Uterus (tissue), 4 donors: ENCODE data around the gene ZNF577. TPM values are rescaled to one million over a fixed set of nuclear protein-coding genes. Genes with fewer than 3 reads are reported as not detected.
A peak's percentile ranks its signal among the peaks of the same experiment; 100 is the strongest.

ENCODE experiments used
- DNase-seq, 2 donors: peaks; one replicate each; pipeline ENCODE4 v3.0.0-alpha.2; 2019 to 2020
- H3K27ac ChIP-seq, 2 donors: fragments of 200-600 bp; sonication (generic); 1 replicate in 1 of 2; 2 replicates in 1 of 2; pipeline ENCODE4 v1.5.1; 2016 to 2018
- H3K27me3 ChIP-seq, 2 donors: fragments of 200-600 bp; sonication (generic); one replicate each; pipeline ENCODE4 v1.5.1; 2018 to 2019; ENCODE audit warnings: control low read depth in 1 of 2
- H3K36me3 ChIP-seq, 2 donors: fragments of 200-600 bp; sonication (generic); one replicate each; pipeline ENCODE4 v1.5.1; 2019; ENCODE audit warnings: control low read depth in 1 of 2
- H3K4me1 ChIP-seq, 2 donors: fragments of 200-600 bp; sonication (generic); one replicate each; pipeline ENCODE4 v1.5.1; 2018 to 2019; ENCODE audit warnings: control low read depth in 1 of 2
- H3K4me3 ChIP-seq, 2 donors: fragments of 200-600 bp; sonication (generic); 1 replicate in 1 of 2; 2 replicates in 1 of 2; pipeline ENCODE4 v1.5.1; 2018 to 2019; ENCODE audit warnings: mild to moderate bottlenecking in 1 of 2
- H3K9me3 ChIP-seq, 2 donors: fragments of 200-600 bp; sonication (generic); one replicate each; pipeline ENCODE4 v1.5.1; 2019; ENCODE audit warnings: control low read depth in 1 of 2
- POLR2A ChIP-seq, 2 donors: fragments of 450-650 bp; IDR thresholded peaks; one replicate each; pipeline ENCODE4 v1.6.1; 2016; ENCODE audit warnings: antibody characterized with exemption in 2 of 2, mild to moderate bottlenecking in 1 of 2, moderate library complexity in 1 of 2
- intact Hi-C: fragments of 100-400 bp; cut with DNase I; formaldehyde crosslinking; loops from one replicate; pipeline ENCODE4 v1.15.1; 2023; ENCODE audit warnings: low total_unique reads
- total RNA-seq, 4 donors: library from RNA; depleted of rRNA in 3 of 4; stranded (reverse); fragments of >200 nt in 3 of 4; gene quantifications; one replicate each; pipeline versions ENCODE4 v1.1.0 to v1.2.4, GENCODE V29; 2014 to 2023
- TF ChIP-seq, protein P1 (sequence below), 4 experiments: fragments of 200-600 bp in 2 of 4; fragments of 450-650 bp in 2 of 4; sonication (generic) in 2 of 4; IDR thresholded peaks; one replicate each; pipeline ENCODE4 v1.5.1; 2016 to 2019; ENCODE audit warnings: antibody characterized with exemption in 4 of 4, mild to moderate bottlenecking in 2 of 4, moderate library complexity in 1 of 4
- donor health status: DM: yes; HTN: yes; CAD: no.

The ZNF577 gene
- total RNA-seq, 4 donors from 2014 or later, result 20.6 to 31.2 (median 25.1) TPM

DNA sequence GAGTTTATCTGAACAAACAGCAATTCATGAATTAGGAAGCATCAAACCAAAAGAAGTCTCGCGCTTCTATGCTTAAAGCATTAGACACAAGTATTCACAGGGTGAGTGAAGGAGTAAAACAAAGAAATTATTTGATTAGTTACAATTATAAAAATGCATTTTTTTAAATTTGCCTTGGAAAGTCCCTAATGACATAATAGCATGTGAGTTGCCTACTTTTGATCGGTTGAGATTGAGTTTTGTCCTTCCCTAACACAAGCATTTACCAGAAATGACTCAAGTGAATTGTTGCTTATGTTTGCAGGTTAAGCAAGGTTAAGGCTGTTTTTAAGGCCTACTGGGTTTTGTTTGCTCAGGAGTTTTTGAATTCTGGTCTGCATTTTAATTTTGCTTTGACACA, 17.5 kb upstream of the ZNF577 start:
- intact Hi-C loops, result no loop called here
- H3K27me3 ChIP-seq, result no peaks in the 10 kb centered on the region
- DNase-seq, result no peak
- peak overlapping the region; percentile 75 to 77 for H3K4me3 ChIP-seq
- no peaks in the 10 kb centered on the region for H3K4me1 ChIP-seq
- no peak overlapping the region for H3K27ac ChIP-seq
- TF ChIP-seq POLR2A (IDR thresholded peaks at IDR 0.05), result no peak
- TF ChIP-seq, protein P1, sequence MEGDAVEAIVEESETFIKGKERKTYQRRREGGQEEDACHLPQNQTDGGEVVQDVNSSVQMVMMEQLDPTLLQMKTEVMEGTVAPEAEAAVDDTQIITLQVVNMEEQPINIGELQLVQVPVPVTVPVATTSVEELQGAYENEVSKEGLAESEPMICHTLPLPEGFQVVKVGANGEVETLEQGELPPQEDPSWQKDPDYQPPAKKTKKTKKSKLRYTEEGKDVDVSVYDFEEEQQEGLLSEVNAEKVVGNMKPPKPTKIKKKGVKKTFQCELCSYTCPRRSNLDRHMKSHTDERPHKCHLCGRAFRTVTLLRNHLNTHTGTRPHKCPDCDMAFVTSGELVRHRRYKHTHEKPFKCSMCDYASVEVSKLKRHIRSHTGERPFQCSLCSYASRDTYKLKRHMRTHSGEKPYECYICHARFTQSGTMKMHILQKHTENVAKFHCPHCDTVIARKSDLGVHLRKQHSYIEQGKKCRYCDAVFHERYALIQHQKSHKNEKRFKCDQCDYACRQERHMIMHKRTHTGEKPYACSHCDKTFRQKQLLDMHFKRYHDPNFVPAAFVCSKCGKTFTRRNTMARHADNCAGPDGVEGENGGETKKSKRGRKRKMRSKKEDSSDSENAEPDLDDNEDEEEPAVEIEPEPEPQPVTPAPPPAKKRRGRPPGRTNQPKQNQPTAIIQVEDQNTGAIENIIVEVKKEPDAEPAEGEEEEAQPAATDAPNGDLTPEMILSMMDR (IDR thresholded peaks at IDR 0.05), result no peak
- H3K9me3 ChIP-seq, result peaks cover 0 to 5% of the 10 kb centered on the region in 2 donors
- H3K36me3 ChIP-seq, result no peaks in the 10 kb centered on the region

DNA sequence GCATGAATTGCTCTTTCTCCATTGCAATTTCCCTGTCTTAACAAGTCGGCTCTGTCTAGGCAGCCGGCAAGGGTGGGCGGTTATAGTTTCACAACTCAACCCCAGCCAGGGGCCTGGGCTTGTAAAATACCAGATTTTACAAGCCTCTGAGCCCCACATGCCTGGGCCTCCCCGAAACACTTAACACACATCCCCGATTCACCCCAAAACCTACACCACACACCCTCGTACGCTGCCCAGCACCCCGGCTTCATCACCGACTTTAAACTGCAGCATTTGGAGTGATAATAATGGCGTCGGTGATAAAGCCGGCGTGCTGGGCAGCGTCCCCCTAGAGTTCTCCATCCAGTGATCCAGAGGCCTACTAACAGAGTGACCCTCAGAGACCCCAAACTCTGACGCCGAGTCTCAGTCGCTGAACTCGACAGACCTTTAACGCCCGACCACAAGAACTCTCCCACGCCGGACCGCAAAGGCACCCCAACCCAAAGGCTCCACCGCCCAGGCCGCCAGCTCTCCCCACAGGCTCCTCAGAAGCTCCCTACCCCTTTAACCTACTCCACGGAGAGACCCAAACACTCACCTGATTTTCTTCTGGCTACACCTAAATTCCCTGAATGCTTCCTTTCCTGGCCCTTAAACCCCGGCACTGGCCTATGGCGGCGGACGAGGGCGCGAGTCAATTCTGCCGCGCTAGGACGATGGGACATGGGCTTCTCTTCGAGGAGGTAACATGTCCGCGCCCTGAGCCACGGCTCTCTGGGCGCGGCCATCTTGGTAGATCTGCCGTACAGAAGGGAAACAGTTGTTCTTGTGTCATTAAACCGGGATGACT, 16.8 kb upstream of the ZNF577 start, which contains the start of gene ZNF649:
Gene ZNF649, minus strand, starts transcription at position 687 of the 835 bp plus-strand sequence. CDS start 4,910 bp downstream, outside the sequence.
- H3K4me3 ChIP-seq, result peak within 1 kb of the TSS; percentile 75 to 77
- no peaks in the 10 kb centered on the region for H3K36me3 ChIP-seq
- peaks cover 0 to 11% of the 10 kb centered on the region in 2 donors for H3K9me3 ChIP-seq
- no peaks in the 10 kb centered on the region for H3K27me3 ChIP-seq
- peak within 1 kb of the TSS; percentile 78 to 85 for H3K27ac ChIP-seq
- TF ChIP-seq, protein P1 (IDR thresholded peaks at IDR 0.05), result peak in 2 of 4 experiments; percentile 5 to 12
- TF ChIP-seq POLR2A (IDR thresholded peaks at IDR 0.05), result peak in 1 of 2 donors; percentile 15
- intact Hi-C loops, result no loop called here
- no peaks in the 10 kb centered on the region for H3K4me1 ChIP-seq
- peak; percentile 68 to 84 for DNase-seq

DNA sequence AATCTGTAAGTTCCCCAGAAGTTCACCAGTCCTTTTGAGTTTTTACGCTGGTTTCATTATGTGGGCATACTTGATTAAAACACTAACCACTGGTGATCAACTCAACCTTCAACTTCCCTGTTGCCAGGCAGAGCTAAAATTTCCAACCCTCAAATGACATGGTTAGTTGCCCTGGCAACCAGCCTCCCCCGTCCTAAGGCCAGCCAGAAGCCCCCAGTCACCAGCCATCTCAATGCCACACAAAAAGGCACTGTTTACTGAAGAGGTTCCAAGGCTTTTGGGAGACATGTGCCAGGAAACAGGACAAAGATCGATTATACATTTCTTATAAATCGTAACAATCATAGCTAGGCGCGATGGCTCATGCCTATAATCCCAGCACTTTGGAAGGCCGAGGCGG, 15.4 kb upstream of the ZNF577 start:
- Histone ChIP-seq H3K27ac (no peak overlapping the region), H3K4me3 (no peak overlapping the region), H3K4me1 (no peaks in the 10 kb centered on the region), H3K9me3 (peaks cover 0 to 25% of the 10 kb centered on the region in 2 donors), H3K27me3 (no peaks in the 10 kb centered on the region), H3K36me3 (no peaks in the 10 kb centered on the region)
- DNase-seq, result no peak
- intact Hi-C loops, result no loop called here
- no peak for TF ChIP-seq POLR2A (IDR thresholded peaks at IDR 0.05)
- TF ChIP-seq, protein P1 (IDR thresholded peaks at IDR 0.05), result no peak

DNA sequence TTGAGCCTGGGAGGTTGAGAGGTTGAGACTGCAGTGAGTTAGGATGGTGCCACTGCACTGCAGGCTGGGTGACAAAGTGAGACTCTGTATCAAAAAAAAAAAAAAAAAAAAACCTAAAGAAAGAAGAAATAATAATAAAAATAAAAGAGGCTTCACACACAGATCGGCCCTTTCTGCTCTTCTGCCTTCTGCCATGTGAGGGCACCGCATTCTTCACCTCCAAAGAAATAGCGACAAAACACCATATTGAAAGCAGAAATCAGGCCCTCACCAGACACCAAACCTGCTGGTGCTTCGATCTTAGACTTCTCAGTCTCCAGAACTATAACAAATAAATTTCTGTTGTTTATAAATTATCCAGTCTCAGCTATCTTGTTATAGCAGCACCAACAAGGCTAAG, 14.1 kb upstream of the ZNF577 start:
- peaks cover 0 to 36% of the 10 kb centered on the region in 2 donors for H3K9me3 ChIP-seq
- intact Hi-C loops, result no loop called here
- TF ChIP-seq, protein P1 (IDR thresholded peaks at IDR 0.05), result no peak
- TF ChIP-seq POLR2A (IDR thresholded peaks at IDR 0.05), result no peak
- no peak overlapping the region for H3K4me3 ChIP-seq
- H3K4me1 ChIP-seq, result no peaks in the 10 kb centered on the region
- no peak overlapping the region for H3K27ac ChIP-seq
- no peak for DNase-seq
- no peaks in the 10 kb centered on the region for H3K27me3 ChIP-seq
- H3K36me3 ChIP-seq, result no peaks in the 10 kb centered on the region

DNA sequence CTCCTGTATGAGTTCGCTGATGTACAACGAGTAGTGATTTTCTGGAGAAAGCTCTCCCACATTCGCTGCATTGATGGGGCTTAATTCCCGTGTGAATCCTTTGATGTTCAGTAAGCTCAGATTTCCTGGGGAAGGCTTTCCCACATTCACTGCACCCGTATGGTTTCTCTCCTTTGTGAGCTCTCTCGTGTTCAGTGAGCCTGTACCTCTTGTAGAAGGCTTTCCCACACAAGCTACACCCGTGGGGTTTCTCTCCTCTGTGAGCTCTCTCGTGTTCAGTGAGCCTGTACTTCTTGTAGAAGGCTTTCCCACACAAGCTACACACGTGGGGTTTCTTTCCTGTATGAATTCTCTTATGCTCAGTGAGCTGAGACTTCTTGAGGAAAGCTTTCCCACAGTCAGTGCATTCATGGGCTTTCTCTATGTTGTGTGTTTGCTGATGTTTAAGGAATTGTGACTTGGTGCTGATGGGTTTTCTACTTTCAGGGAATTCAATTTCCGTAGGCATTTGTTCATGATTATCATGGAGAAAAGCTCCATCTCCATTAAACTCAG, 3.5 kb upstream of the ZNF577 start:
- TF ChIP-seq, protein P1 (IDR thresholded peaks at IDR 0.05), result no peak
- no peak for TF ChIP-seq POLR2A (IDR thresholded peaks at IDR 0.05)
- H3K27ac ChIP-seq, result no peak overlapping the region
- intact Hi-C loops, result no loop called here
- no peaks in the 10 kb centered on the region for H3K4me1 ChIP-seq
- no peak overlapping the region for H3K4me3 ChIP-seq
- no peaks in the 10 kb centered on the region for H3K27me3 ChIP-seq
- no peaks in the 10 kb centered on the region for H3K36me3 ChIP-seq
- peaks cover 0 to 84% of the 10 kb centered on the region in 2 donors for H3K9me3 ChIP-seq
- no peak for DNase-seq
